NOMO-1 treated with DMSO at 0.1 percent for 48 hours (cell line): ENCODE measurements around the gene RFTN1.

Experiments
- DNase-seq: peaks from one replicate; lab custom pipeline; 2025; ENCODE audit not compliant: unreplicated experiment; lab: John Stamatoyannopoulos, UW

Gene RFTN1

GRCh38 chr3:16468002-16468335 lies 45.5 kb downstream of the RFTN1 start:
- DNase-seq, result no peak

- no peak for DNase-seq
Measured at GRCh38 chr3:16467393-16467792, 46.1 kb downstream of the RFTN1 start.

- DNase-seq, result no peak
Measured at GRCh38 chr3:16466822-16467221, 46.7 kb downstream of the RFTN1 start.

- DNase-seq, result no peak
Measured at GRCh38 chr3:16464511-16465148, 48.9 kb downstream of the RFTN1 start.

GRCh38 chr3:16463914-16464313 lies 49.6 kb downstream of the RFTN1 start:
- DNase-seq, result no peak

- no peak for DNase-seq
Measured at GRCh38 chr3:16463119-16463518, 50.4 kb downstream of the RFTN1 start.

- DNase-seq, result no peak
Measured at GRCh38 chr3:16462679-16463078, 50.8 kb downstream of the RFTN1 start.

- DNase-seq, result no peak
Measured at GRCh38 chr3:16461463-16462245, 51.8 kb downstream of the RFTN1 start.

- DNase-seq, result no peak
Measured at GRCh38 chr3:16460886-16461285, 52.6 kb downstream of the RFTN1 start.

GRCh38 chr3:16460273-16460672 lies 53.2 kb downstream of the RFTN1 start:
- DNase-seq, result no peak

GRCh38 chr3:16456784-16457415 lies 56.6 kb downstream of the RFTN1 start:
- DNase-seq, result no peak

GRCh38 chr3:16455966-16456365 lies 57.5 kb downstream of the RFTN1 start:
- DNase-seq, result no peak

- DNase-seq, result no peak
Measured at GRCh38 chr3:16455001-16455400, 58.5 kb downstream of the RFTN1 start.

- no peak for DNase-seq
Measured at GRCh38 chr3:16452261-16452660, 61.2 kb downstream of the RFTN1 start.

GRCh38 chr3:16449369-16449768 lies 64.1 kb downstream of the RFTN1 start:
- no peak for DNase-seq

GRCh38 chr3:16448639-16449070 lies 64.8 kb downstream of the RFTN1 start:
- no peak for DNase-seq

GRCh38 chr3:16447135-16447534 lies 66.4 kb downstream of the RFTN1 start:
- DNase-seq, result no peak

GRCh38 chr3:16444344-16444743 lies 69.2 kb downstream of the RFTN1 start:
- DNase-seq, result no peak

GRCh38 chr3:16442730-16443129 lies 70.8 kb downstream of the RFTN1 start:
- no peak for DNase-seq

- DNase-seq, result no peak
Measured at GRCh38 chr3:16441371-16441875, 72.1 kb downstream of the RFTN1 start.

- DNase-seq, result no peak
Measured at GRCh38 chr3:16439848-16440708, 73.4 kb downstream of the RFTN1 start.
